ENCODE data around the gene CDCA4. TPM values are rescaled to one million over a fixed set of nuclear protein-coding genes. Genes with fewer than 3 reads are reported as not detected.
A peak's percentile ranks its signal among the peaks of the same experiment; 100 is the strongest.

CDCA4 gene
- polyA plus RNA-seq, 2 of the 4 experiments (the other 2 are of a cell fraction) = 24.2 to 26.9 TPM

- Histone ChIP-seq H3K27ac (peak overlapping the region; percentile 93 to 97), H3K9me3 (no peaks in the 10 kb centered on the region), H3K4me3 (peak overlapping the region; percentile 81), H3K4me1 (peaks cover 68% of the 10 kb centered on the region), H3K4me2 (peak overlapping the region; percentile 81)
- no peak for DNase-seq (ENCODE audit: low read depth in 1 of 2, low spot score in 1 of 2)
- no peak for ATAC-seq
- WGBS (ENCODE audit: missing lambda C conversion rate) = 83% methylated on average over 2 of the region's 2 CpGs
- POLR2A ChIA-PET = interaction anchor here (0.7 to 7.0 kb wide), 4 partner anchors 30 to 65 kb away, joined by 5 to 76 read pairs (median 10); partner anchors contain the start of gene CLBA1
- CTCF ChIA-PET = interaction anchor here (4.6 to 28.5 kb wide), 3 partner anchors 10 to 47 kb away, joined by 31 to 509 read pairs (median 68); no protein-coding TSS in a partner anchor
- TF ChIP-seq FOSL2 (IDR thresholded peaks at IDR 0.05) (no peak), FOSL2 (CRISPR knock-in tag; IDR thresholded peaks at IDR 0.05) (peak; percentile 74), HOXB5 (CRISPR knock-in tag; IDR thresholded peaks at IDR 0.05) (no peak), FOSB (CRISPR knock-in tag; IDR thresholded peaks at IDR 0.05) (peak; percentile 36; the same call in 1 of the 2 replicates)
- FAIRE-seq = no peak
These were observed 1.4 kb upstream of the CDCA4 start for GRCh38 chr14:105022276-105022670.

- peak overlapping the region; percentile 81 for H3K4me3 ChIP-seq
- 13% methylated on average over 20 of the region's 20 CpGs for WGBS (ENCODE audit: missing lambda C conversion rate)
- no peaks in the 10 kb centered on the region for H3K9me3 ChIP-seq
- peaks cover 68% of the 10 kb centered on the region for H3K4me1 ChIP-seq
- peak overlapping the region; percentile 81 for H3K4me2 ChIP-seq
- ChIA-PET POLR2A (interaction anchor here (0.7 to 7.0 kb wide), 10 partner anchors 9 to 65 kb away, joined by 3 to 76 read pairs (median 7); partner anchors contain the start of genes AHNAK2 and CLBA1), CTCF (interaction anchor here (4.6 to 28.5 kb wide), 3 partner anchors 10 to 47 kb away, joined by 31 to 509 read pairs (median 68); no protein-coding TSS in a partner anchor)
- ATAC-seq = peak in 1 of 2 experiments; percentile 13; a peak in 3 of 6 replicates
- DNase-seq (ENCODE audit: low read depth in 1 of 2, low spot score in 1 of 2) = peak; percentile 76 to 84
- H3K27ac ChIP-seq = peak overlapping the region; percentile 93 to 97
- FAIRE-seq = no peak
- TF ChIP-seq MAZ (IDR thresholded peaks at IDR 0.05; ENCODE audit: borderline replicate concordance, low read depth, low read length) = no peak
- TF ChIP-seq FOSB (CRISPR knock-in tag; IDR thresholded peaks at IDR 0.05) = peak; percentile 93
- no peak for TF ChIP-seq GATA3 (IDR thresholded peaks at IDR 0.05; ENCODE audit: borderline replicate concordance)
- 0 out of 2 replicates have a peak, but pooled peaks have one; percentile 61 for TF ChIP-seq TP53 (CRISPR knock-in tag; IDR thresholded peaks at IDR 0.05)
- TF ChIP-seq ZNF302 (CRISPR knock-in tag; IDR thresholded peaks at IDR 0.05) = no peak
- no peak; the same call in 1 of the 2 replicates for TF ChIP-seq RARB (CRISPR knock-in tag; IDR thresholded peaks at IDR 0.05)
- TF ChIP-seq HES2 (IDR thresholded peaks at IDR 0.05) = no peak
- no peak for TF ChIP-seq NFE2L2 (conservative IDR thresholded peaks at IDR 0.05; ENCODE audit: low read length)
- TF ChIP-seq JUN (IDR thresholded peaks at IDR 0.05) = peak; percentile 23 to 52; a peak in 4 of 5 replicates
- TF ChIP-seq FOSL2 (IDR thresholded peaks at IDR 0.05) = no peak
- TF ChIP-seq FOSL2 (CRISPR knock-in tag; IDR thresholded peaks at IDR 0.05) = no peak
- peak; percentile 20; the same call in 1 of the 2 replicates for TF ChIP-seq MAX (IDR thresholded peaks at IDR 0.05)
- no peak for TF ChIP-seq CBX8 (IDR thresholded peaks at IDR 0.05)
- TF ChIP-seq EHF (CRISPR knock-in tag; IDR thresholded peaks at IDR 0.05) = no peak
- no peak for TF ChIP-seq ELK1 (IDR thresholded peaks at IDR 0.05; ENCODE audit: low read depth, low read length)
- TF ChIP-seq CTCF (IDR thresholded peaks at IDR 0.05) = peak; percentile 27; the same call in 2 of the 3 replicates
- TF ChIP-seq ZFP36 (IDR thresholded peaks at IDR 0.05; ENCODE audit: borderline replicate concordance, partially characterized antibody) = no peak
- TF ChIP-seq SMC3 (IDR thresholded peaks at IDR 0.05) = no peak
- 0 out of 2 replicates have a peak, but pooled peaks have one; percentile 41 for TF ChIP-seq HOXB13 (CRISPR knock-in tag; IDR thresholded peaks at IDR 0.05; ENCODE audit: low read depth)
- TF ChIP-seq POLR2AphosphoS2 (conservative IDR thresholded peaks at IDR 0.05; ENCODE audit: low read length) = no peak
- 0 out of 3 replicates have a peak, but pooled peaks have one; percentile 39 for TF ChIP-seq BCL3 (IDR thresholded peaks at IDR 0.05)
- TF ChIP-seq E2F6 (IDR thresholded peaks at IDR 0.05; ENCODE audit: borderline replicate concordance, low read depth) = no peak
- TF ChIP-seq EHMT2 (IDR thresholded peaks at IDR 0.05; ENCODE audit: low read depth) = no peak
- TF ChIP-seq NPAS2 (CRISPR knock-in tag; IDR thresholded peaks at IDR 0.05; ENCODE audit: borderline replicate concordance) = no peak
- no peak for TF ChIP-seq CBX2 (IDR thresholded peaks at IDR 0.05; ENCODE audit: borderline replicate concordance, low read depth)
- TF ChIP-seq ZC3H11A (IDR thresholded peaks at IDR 0.05) = no peak
- TF ChIP-seq HDAC2 (IDR thresholded peaks at IDR 0.05) = no peak
- TF ChIP-seq HMGXB4 (CRISPR knock-in tag; IDR thresholded peaks at IDR 0.05; ENCODE audit: borderline replicate concordance) = no peak
These were observed 883 bp upstream of the CDCA4 start for GRCh38 chr14:105021656-105022275.

Data from A549 (cell line).